Progenitor cell of endocrine pancreas (in vitro differentiated cells): ENCODE measurements around the gene ASB18. TPM values are rescaled to one million over a fixed set of nuclear protein-coding genes. Genes with fewer than 3 reads are reported as not detected.

ENCODE experiments used
- DNase-seq: peaks from one replicate; pipeline ENCODE4 v3.0.0; 2021; ENCODE audit warnings: low spot score; ENCODE audit not compliant: unreplicated experiment
- H3K27ac Mint-ChIP-seq: 2 replicates; pipeline ENCODE4 v1.8.0; 2021; ENCODE audit warnings: mild to moderate bottlenecking, moderate library complexity, mixed read lengths
- H3K27me3 Mint-ChIP-seq: 2 replicates; pipeline ENCODE4 v1.8.0; 2021; ENCODE audit warnings: mixed read lengths
- H3K36me3 Mint-ChIP-seq: 2 replicates; pipeline ENCODE4 v1.8.0; 2022; ENCODE audit warnings: mixed read lengths; ENCODE audit not compliant: insufficient read depth
- H3K4me1 Mint-ChIP-seq: 2 replicates; pipeline ENCODE4 v1.8.0; 2021; ENCODE audit warnings: low read depth, mixed read lengths
- H3K4me3 Mint-ChIP-seq: 2 replicates; pipeline ENCODE4 v1.8.0; 2021; ENCODE audit warnings: low read depth, mild to moderate bottlenecking, moderate library complexity, mixed read lengths
- H3K9me3 Mint-ChIP-seq: 2 replicates; pipeline ENCODE4 v1.8.0; 2021; ENCODE audit warnings: low read depth, mixed read lengths
- CTCF ChIP-seq: fragments of 200-600 bp; sonication (generic); IDR thresholded peaks from one replicate; pipeline ENCODE4 v1.5.0; 2021; ENCODE audit warnings: antibody characterized with exemption, mild to moderate bottlenecking; ENCODE audit not compliant: unreplicated experiment
- total RNA-seq: library from RNA; stranded (reverse); gene quantifications from 2 replicates; pipeline ENCODE4 v1.2.1, GENCODE V29; 2021

The ASB18 gene
- total RNA-seq, 1 donor from 2014 or later, result not detected

- Mint-ChIP-seq H3K27me3 (peaks cover 10% of the 10 kb centered on the region), H3K27ac (no peak overlapping the region), H3K9me3 (no peaks in the 10 kb centered on the region), H3K4me1 (no peaks in the 10 kb centered on the region), H3K36me3 (no peaks in the 10 kb centered on the region), H3K4me3 (no peak overlapping the region)
- no peak for DNase-seq
- TF ChIP-seq CTCF, result no peak
These were observed 48.4 kb downstream of the ASB18 start for GRCh38 chr2:236215761-236216333.

GRCh38 chr2:236215196-236215595 lies 49.0 kb downstream of the ASB18 start:
- H3K9me3 Mint-ChIP-seq, result no peaks in the 10 kb centered on the region
- no peaks in the 10 kb centered on the region for H3K36me3 Mint-ChIP-seq
- no peak for DNase-seq
- H3K27ac Mint-ChIP-seq, result no peak overlapping the region
- H3K4me3 Mint-ChIP-seq, result no peak overlapping the region
- peaks cover 14% of the 10 kb centered on the region for H3K27me3 Mint-ChIP-seq
- TF ChIP-seq CTCF, result no peak
- H3K4me1 Mint-ChIP-seq, result peaks cover 4% of the 10 kb centered on the region

- H3K9me3 Mint-ChIP-seq, result no peaks in the 10 kb centered on the region
These were observed 49.7 kb downstream of the ASB18 start for GRCh38 chr2:236214376-236214995.

GRCh38 chr2:236211296-236211695 lies 52.9 kb downstream of the ASB18 start:
- Mint-ChIP-seq H3K27me3 (peaks cover 17% of the 10 kb centered on the region), H3K4me1 (peaks cover 4% of the 10 kb centered on the region), H3K27ac (peak overlapping the region; percentile 39), H3K4me3 (no peak overlapping the region), H3K36me3 (no peaks in the 10 kb centered on the region), H3K9me3 (no peaks in the 10 kb centered on the region)
- TF ChIP-seq CTCF, result no peak
- no peak for DNase-seq

More at GRCh38 chr2:236214376-236214995, 49.7 kb downstream of the ASB18 start:
- Mint-ChIP-seq H3K4me1 (peaks cover 4% of the 10 kb centered on the region), H3K27ac (no peak overlapping the region), H3K4me3 (no peak overlapping the region), H3K36me3 (no peaks in the 10 kb centered on the region), H3K27me3 (peaks cover 14% of the 10 kb centered on the region)
- DNase-seq, result no peak
- no peak for TF ChIP-seq CTCF

- TF ChIP-seq CTCF, result no peak
- Mint-ChIP-seq H3K4me1 (peaks cover 4% of the 10 kb centered on the region), H3K36me3 (no peaks in the 10 kb centered on the region), H3K27ac (no peak overlapping the region), H3K4me3 (no peak overlapping the region), H3K27me3 (peaks cover 13% of the 10 kb centered on the region), H3K9me3 (no peaks in the 10 kb centered on the region)
- DNase-seq, result no peak
These were observed 53.7 kb downstream of the ASB18 start for GRCh38 chr2:236210536-236210935.
